ENCODE measurements around the gene ARL6IP5. TPM values are rescaled to one million over a fixed set of nuclear protein-coding genes. Genes with fewer than 3 reads are reported as not detected.

ARL6IP5 gene
- total RNA-seq, 1 donor from 2014 or later, result 193 TPM

DNA sequence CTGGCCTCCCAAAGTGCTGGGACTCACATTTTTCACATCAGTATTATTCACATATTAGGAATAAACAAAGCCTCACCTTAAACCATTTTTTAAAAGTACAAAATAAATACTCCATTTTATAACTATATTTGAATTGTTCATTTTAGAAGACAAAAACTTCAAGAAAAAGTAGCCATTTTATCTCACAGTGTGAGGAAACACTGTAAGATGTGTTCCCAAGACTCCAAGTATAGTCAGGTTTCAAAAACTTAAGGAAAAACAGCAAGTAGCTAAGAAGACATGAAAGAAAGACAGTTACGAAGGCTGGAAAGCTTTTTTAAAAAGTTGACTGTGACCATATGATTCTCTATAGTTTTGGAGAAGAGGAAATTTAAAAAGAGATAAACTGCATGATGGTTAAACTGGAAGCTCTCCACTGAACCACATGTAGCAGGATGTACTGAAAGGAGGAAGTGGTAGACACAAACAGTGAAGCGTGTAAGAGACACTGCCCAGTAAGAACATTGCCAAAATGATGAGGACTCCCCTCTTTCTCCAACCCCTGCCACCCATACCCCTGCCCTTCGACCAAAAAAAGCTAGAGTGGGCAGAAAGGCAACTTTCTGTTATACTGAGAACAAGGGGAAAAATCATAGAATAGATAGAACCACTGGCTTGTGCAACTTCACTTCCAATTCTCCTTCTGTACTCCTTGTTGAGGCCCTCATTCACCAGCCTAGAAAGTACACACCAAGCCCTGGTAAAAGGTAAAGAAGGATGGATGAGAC is 26.4 kb upstream of the ARL6IP5 start:
- no peaks in the 10 kb centered on the region for H3K27me3 ChIP-seq (ENCODE audit: low read depth)
- no peak overlapping the region for H3K4me3 ChIP-seq
- peaks cover 95% of the 10 kb centered on the region for H3K36me3 ChIP-seq
- no peaks in the 10 kb centered on the region for H3K4me1 ChIP-seq
- DNase-seq, result no peak
- H3K9me3 ChIP-seq (replicated peaks), result no peaks in the 10 kb centered on the region
- TF ChIP-seq, protein P1, sequence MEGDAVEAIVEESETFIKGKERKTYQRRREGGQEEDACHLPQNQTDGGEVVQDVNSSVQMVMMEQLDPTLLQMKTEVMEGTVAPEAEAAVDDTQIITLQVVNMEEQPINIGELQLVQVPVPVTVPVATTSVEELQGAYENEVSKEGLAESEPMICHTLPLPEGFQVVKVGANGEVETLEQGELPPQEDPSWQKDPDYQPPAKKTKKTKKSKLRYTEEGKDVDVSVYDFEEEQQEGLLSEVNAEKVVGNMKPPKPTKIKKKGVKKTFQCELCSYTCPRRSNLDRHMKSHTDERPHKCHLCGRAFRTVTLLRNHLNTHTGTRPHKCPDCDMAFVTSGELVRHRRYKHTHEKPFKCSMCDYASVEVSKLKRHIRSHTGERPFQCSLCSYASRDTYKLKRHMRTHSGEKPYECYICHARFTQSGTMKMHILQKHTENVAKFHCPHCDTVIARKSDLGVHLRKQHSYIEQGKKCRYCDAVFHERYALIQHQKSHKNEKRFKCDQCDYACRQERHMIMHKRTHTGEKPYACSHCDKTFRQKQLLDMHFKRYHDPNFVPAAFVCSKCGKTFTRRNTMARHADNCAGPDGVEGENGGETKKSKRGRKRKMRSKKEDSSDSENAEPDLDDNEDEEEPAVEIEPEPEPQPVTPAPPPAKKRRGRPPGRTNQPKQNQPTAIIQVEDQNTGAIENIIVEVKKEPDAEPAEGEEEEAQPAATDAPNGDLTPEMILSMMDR (IDR thresholded peaks at IDR 0.05; ENCODE audit: borderline replicate concordance), result no peak
- H3K27ac ChIP-seq (replicated peaks), result no peak overlapping the region
- intact Hi-C loops (cut with micrococcal nuclease), result no loop called here

DNA sequence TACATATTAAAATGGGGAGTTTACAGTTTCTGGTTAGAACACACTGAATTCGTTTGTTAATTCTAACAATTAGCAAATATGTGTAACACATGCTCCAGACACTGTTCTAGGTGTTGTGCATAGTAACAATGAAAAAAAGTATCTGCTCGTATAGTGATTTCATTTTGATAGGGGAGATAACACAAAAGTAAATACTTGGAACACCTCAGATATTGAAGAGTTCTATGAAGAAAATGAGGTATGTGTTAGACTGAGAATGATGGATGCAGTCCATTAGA is 25.9 kb upstream of the ARL6IP5 start:
- intact Hi-C loops (cut with micrococcal nuclease), result no loop called here
- Histone ChIP-seq H3K36me3 (peaks cover 97% of the 10 kb centered on the region), H3K9me3 (replicated peaks) (no peaks in the 10 kb centered on the region), H3K27me3 (ENCODE audit: low read depth) (no peaks in the 10 kb centered on the region), H3K27ac (replicated peaks) (no peak overlapping the region), H3K4me1 (no peaks in the 10 kb centered on the region), H3K4me3 (no peak overlapping the region)
- no peak for DNase-seq
- TF ChIP-seq, protein P1 (IDR thresholded peaks at IDR 0.05; ENCODE audit: borderline replicate concordance), result no peak

DNA sequence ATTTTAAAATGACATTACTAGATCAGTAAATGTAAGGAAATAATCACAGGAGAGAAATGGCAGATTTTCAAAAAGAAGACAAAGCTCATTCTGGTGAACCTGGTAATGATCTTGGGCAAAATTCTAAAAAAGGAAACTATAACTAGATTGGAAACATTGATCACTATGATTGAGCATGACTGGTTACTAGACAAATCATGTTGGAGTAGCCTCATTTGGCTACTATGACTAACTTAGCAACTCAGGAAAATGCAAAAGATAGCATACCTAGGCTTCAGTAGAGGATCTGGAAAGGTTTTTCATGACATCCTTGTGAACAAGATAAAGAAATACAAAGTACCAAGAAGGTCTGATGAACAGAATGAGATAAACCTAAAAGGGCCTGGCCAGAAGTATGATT is 25.0 kb upstream of the ARL6IP5 start:
- Histone ChIP-seq H3K27ac (replicated peaks) (no peak overlapping the region), H3K9me3 (replicated peaks) (no peaks in the 10 kb centered on the region), H3K36me3 (peaks cover 93% of the 10 kb centered on the region), H3K27me3 (ENCODE audit: low read depth) (no peaks in the 10 kb centered on the region), H3K4me1 (no peaks in the 10 kb centered on the region), H3K4me3 (no peak overlapping the region)
- intact Hi-C loops (cut with micrococcal nuclease), result no loop called here
- DNase-seq, result no peak
- TF ChIP-seq, protein P1 (IDR thresholded peaks at IDR 0.05; ENCODE audit: borderline replicate concordance), result no peak

DNA sequence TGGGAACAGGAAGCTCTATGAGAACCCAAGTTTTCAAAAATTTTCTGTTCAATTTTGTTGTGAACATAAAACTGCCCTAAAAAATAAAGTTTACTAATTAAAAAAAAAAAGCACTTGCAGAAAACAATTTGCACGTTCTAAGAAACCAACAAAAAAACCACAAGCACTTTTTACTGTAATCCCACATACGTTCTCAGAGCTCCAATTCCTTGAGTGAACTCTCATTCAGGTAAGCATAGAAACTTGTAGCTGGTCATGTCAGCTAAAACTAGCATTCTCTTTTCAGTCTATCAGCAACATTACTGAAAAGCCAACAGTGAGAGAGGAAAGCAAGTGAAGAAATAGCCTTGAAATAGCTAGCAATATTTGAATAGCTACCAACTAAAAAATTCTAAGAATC is 21.1 kb upstream of the ARL6IP5 start:
- TF ChIP-seq, protein P1 (IDR thresholded peaks at IDR 0.05; ENCODE audit: borderline replicate concordance), result no peak
- intact Hi-C loops (cut with micrococcal nuclease), result no loop called here
- Histone ChIP-seq H3K9me3 (replicated peaks) (no peaks in the 10 kb centered on the region), H3K4me3 (no peak overlapping the region), H3K4me1 (no peaks in the 10 kb centered on the region), H3K27ac (replicated peaks) (no peak overlapping the region), H3K27me3 (ENCODE audit: low read depth) (no peaks in the 10 kb centered on the region), H3K36me3 (peaks cover 65% of the 10 kb centered on the region)
- no peak for DNase-seq

DNA sequence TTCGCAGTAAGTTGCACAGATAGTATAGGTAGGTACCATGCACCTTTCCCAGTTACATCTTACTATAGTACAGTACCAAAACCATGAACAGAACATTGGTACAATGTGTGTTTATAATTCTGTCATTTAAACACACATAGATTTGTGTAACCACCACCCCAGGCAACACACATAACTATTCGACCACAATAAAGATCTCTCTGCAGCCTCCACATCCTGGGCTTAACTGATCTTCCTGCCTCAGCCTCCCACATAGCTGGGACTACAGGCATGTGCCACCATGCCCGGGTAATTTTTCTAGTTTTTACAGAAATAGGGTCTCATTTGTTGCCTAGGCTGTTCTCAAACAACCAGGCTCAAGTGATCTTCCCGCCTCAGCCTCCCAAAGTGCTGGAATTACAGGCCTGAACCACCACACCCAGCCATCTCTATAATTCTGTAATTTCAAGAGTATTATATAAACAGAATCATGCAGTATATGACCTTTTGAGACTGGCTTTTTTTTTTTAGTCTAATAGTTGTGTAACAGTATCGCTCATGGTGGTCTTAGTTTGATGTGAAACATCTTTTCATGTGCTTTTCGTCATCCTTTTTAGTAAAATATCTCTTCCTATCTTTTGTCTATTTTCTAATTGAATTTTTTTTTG is 19.3 kb upstream of the ARL6IP5 start:
- intact Hi-C loops (cut with micrococcal nuclease), result no loop called here
- DNase-seq, result no peak
- H3K27me3 ChIP-seq (ENCODE audit: low read depth), result no peaks in the 10 kb centered on the region
- H3K27ac ChIP-seq (replicated peaks), result no peak overlapping the region
- TF ChIP-seq, protein P1 (IDR thresholded peaks at IDR 0.05; ENCODE audit: borderline replicate concordance), result no peak
- no peak overlapping the region for H3K4me3 ChIP-seq
- H3K9me3 ChIP-seq (replicated peaks), result no peaks in the 10 kb centered on the region
- peaks cover 62% of the 10 kb centered on the region for H3K36me3 ChIP-seq
- H3K4me1 ChIP-seq, result no peaks in the 10 kb centered on the region
